ENCODE measurements around the gene OXTR. TPM values are rescaled to one million over a fixed set of nuclear protein-coding genes. Genes with fewer than 3 reads are reported as not detected.

The OXTR gene
- total RNA-seq, 2 donors from 2014 or later = 0.62 to 1.5 TPM

DNA sequence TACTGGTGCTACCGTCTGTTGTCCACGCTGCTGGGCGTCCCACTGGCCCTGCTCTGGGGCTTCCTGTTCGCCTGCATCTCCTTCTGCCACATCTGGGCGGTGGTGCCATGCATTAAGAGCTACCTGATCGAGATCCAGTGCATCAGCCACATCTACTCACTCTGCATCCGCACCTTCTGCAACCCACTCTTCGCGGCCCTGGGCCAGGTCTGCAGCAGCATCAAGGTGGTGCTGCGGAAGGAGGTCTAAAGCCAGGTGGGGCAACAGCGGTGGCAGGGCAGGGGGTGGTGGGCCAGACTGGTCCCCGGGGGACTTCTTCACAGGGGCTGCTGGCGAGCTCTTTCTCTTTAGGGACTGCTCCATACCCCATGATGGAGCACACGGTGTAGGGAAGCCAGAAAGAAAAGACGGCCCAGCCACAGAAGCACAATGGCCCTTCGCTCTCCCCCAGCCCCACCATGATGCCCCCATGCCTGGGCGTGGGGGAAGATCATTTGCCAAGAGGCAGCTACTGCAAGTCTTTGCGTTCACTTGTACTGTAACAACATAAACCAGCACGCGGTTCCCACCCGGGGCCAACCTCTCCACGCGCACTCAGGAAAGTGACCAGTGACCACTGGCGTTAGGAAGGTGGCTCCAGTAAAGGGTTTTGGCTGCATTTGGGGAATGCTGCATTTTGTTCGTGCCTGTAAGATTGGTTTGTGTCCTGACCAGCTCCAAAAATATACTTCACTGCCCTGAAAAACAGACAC lies 23.6 kb downstream of the OXTR start:
- ATAC-seq (replicated peaks in 1 of 2) (no peak), DNase-seq (no peak)
- no peaks in the 10 kb centered on the region for H3K9me3 Mint-ChIP-seq
- H3K4me1 Mint-ChIP-seq (ENCODE audit: low read depth) = no peaks in the 10 kb centered on the region
- no peak overlapping the region for H3K4me3 Mint-ChIP-seq
- H3K27ac Mint-ChIP-seq = no peak overlapping the region
- peaks cover 24% of the 10 kb centered on the region for H3K27me3 Mint-ChIP-seq (ENCODE audit: low read depth)
- no peaks in the 10 kb centered on the region for H3K36me3 Mint-ChIP-seq (ENCODE audit: insufficient read depth in 2 of 2)

DNA sequence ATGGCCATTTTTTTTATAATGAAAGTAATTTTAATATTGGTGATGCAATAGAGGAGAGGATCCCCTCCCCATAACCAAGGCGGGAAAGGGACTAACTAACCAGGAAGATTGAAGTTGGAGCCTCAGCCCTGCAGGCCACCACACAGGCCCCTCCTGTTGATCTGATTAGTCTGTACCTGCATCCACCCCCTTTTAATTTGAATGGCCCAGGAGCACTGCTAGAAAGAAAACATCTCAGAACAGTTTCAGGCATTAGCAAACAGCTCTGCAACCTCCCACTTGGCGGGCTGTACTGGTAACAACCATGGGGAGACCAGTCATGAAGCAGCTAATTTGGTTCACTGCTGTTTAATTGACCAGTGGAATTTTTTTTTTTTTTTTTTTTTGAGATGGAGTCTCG lies 25.5 kb downstream of the OXTR start:
- ATAC-seq (replicated peaks in 1 of 2) (no peak), DNase-seq (no peak)
- Mint-ChIP-seq H3K4me3 (no peak overlapping the region), H3K27ac (no peak overlapping the region), H3K36me3 (ENCODE audit: insufficient read depth in 2 of 2) (no peaks in the 10 kb centered on the region), H3K9me3 (no peaks in the 10 kb centered on the region), H3K27me3 (ENCODE audit: low read depth) (peaks cover 24% of the 10 kb centered on the region), H3K4me1 (ENCODE audit: low read depth) (peaks cover 7% of the 10 kb centered on the region)

DNA sequence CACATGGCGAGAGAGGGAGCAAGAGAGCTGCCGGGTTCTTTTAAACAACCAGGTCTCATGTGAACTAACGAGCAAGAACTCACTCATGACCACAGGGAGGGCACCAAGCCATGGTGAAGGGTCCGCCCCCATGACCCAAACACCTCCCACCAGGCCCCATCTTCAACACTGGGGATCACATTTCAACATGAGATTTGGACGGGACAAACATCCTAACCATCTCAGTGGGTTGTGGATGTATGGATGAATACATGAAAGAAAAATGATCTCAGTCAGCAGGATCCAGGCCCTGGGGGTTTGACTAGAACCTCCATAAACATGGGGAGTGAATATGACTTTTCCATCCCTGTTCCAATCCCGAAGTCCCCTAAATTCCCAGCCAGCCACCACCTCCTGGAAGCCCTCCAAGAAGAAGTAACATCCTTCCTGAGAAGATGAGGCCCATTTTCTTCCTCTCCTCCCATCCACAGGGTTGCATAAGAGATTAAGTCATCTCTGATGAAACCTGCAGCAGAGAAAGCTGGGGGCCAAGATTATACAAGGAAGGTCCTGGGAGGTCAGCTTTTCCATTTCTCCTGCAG lies 26.3 kb downstream of the OXTR start:
- Mint-ChIP-seq H3K27me3 (ENCODE audit: low read depth) (peaks cover 28% of the 10 kb centered on the region), H3K4me3 (no peak overlapping the region), H3K27ac (no peak overlapping the region), H3K36me3 (ENCODE audit: insufficient read depth in 2 of 2) (no peaks in the 10 kb centered on the region), H3K9me3 (no peaks in the 10 kb centered on the region), H3K4me1 (ENCODE audit: low read depth) (peaks cover 7% of the 10 kb centered on the region)
- DNase-seq = no peak
- ATAC-seq (replicated peaks in 1 of 2) = no peak

GRCh38 chr3:8741581-8742261 lies 27.7 kb downstream of the OXTR start:
- H3K27me3 Mint-ChIP-seq (ENCODE audit: low read depth) = peaks cover 23% of the 10 kb centered on the region
- H3K4me3 Mint-ChIP-seq = no peak overlapping the region
- H3K36me3 Mint-ChIP-seq (ENCODE audit: insufficient read depth in 2 of 2) = no peaks in the 10 kb centered on the region
- H3K27ac Mint-ChIP-seq = no peak overlapping the region
- no peak for ATAC-seq (replicated peaks in 1 of 2)
- H3K9me3 Mint-ChIP-seq = no peaks in the 10 kb centered on the region
- peaks cover 7% of the 10 kb centered on the region for H3K4me1 Mint-ChIP-seq (ENCODE audit: low read depth)
- DNase-seq = no peak

DNA sequence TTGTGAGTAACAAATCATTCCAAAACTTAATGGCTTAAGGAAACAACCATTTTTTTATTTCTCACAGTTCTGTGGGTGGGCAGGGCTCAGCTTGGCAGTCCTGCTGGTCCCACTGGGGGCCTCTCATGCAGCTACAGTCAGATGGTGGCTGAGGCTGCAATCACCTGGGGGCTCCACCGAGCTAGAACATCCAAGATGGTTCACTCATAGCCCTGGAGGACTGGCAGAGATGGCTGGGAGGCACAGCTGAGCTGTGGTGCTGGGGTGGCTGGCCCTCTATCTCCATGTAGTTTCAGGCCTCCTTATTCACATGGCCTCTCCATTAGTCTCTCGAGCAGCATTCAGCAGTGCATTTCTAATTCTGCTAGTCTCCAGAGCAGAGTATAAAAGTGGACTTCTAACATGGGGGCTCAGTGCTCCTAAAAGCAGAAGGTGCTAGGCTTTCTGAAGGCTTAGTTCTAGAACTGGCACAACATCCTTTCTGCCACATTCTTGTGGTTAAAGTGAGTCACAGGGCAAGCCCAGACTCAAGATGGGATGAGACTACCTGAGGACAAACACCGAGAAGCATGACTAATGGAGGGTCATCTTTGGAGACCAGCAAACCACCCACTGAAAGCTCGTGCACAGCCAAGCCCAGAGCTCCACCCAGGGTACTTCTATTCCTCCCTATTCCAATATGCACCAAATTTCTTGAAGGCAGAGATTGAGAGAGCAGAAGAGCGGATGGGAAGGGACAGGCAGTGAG lies 29.5 kb downstream of the OXTR start:
- peaks cover 23% of the 10 kb centered on the region for H3K27me3 Mint-ChIP-seq (ENCODE audit: low read depth)
- no peaks in the 10 kb centered on the region for H3K36me3 Mint-ChIP-seq (ENCODE audit: insufficient read depth in 2 of 2)
- H3K4me3 Mint-ChIP-seq = no peak overlapping the region
- peaks cover 7% of the 10 kb centered on the region for H3K4me1 Mint-ChIP-seq (ENCODE audit: low read depth)
- ATAC-seq (replicated peaks in 1 of 2) (peak; percentile 84 to 86), DNase-seq (peak; percentile 12 to 19)
- no peak overlapping the region for H3K27ac Mint-ChIP-seq
- H3K9me3 Mint-ChIP-seq = no peaks in the 10 kb centered on the region

GRCh38 chr3:8738639-8739038 lies 30.8 kb downstream of the OXTR start:
- Mint-ChIP-seq H3K27me3 (ENCODE audit: low read depth) (peaks cover 23% of the 10 kb centered on the region), H3K4me1 (ENCODE audit: low read depth) (peaks cover 7% of the 10 kb centered on the region), H3K27ac (no peak overlapping the region), H3K9me3 (no peaks in the 10 kb centered on the region), H3K4me3 (no peak overlapping the region), H3K36me3 (ENCODE audit: insufficient read depth in 2 of 2) (no peaks in the 10 kb centered on the region)
- ATAC-seq (replicated peaks in 1 of 2) = no peak
- no peak for DNase-seq

DNA sequence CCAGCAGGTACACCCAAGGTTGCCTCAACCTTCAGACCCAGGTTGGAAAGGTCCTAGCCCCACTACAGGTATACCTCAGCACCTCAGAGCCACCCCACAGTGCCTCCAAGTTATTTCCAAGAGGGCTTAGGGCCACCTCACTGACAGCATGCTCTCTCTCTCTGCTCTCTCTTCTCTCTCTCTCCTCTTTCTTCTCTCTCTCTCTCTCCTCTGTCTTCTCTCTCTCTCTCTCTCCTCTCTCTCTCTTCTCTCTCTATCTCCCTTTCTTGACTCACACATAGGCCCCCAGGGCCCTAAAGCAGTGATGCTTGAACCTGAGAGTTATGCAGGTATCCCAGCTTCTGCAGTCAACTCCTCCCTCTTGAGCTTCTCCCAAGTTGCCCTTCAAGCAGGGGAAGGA lies 31.6 kb downstream of the OXTR start:
- Mint-ChIP-seq H3K9me3 (no peaks in the 10 kb centered on the region), H3K36me3 (ENCODE audit: insufficient read depth in 2 of 2) (no peaks in the 10 kb centered on the region), H3K27ac (no peak overlapping the region), H3K4me3 (no peak overlapping the region), H3K4me1 (ENCODE audit: low read depth) (peaks cover 7% of the 10 kb centered on the region), H3K27me3 (ENCODE audit: low read depth) (peaks cover 21% of the 10 kb centered on the region)
- no peak for ATAC-seq (replicated peaks in 1 of 2)
- no peak for DNase-seq

GRCh38 chr3:8737301-8737700 lies 32.1 kb downstream of the OXTR start:
- no peaks in the 10 kb centered on the region for H3K9me3 Mint-ChIP-seq
- H3K27me3 Mint-ChIP-seq (ENCODE audit: low read depth) = peaks cover 16% of the 10 kb centered on the region
- DNase-seq (no peak), ATAC-seq (replicated peaks in 1 of 2) (no peak)
- no peaks in the 10 kb centered on the region for H3K36me3 Mint-ChIP-seq (ENCODE audit: insufficient read depth in 2 of 2)
- no peak overlapping the region for H3K27ac Mint-ChIP-seq
- H3K4me3 Mint-ChIP-seq = no peak overlapping the region
- peaks cover 7% of the 10 kb centered on the region for H3K4me1 Mint-ChIP-seq (ENCODE audit: low read depth)

DNA sequence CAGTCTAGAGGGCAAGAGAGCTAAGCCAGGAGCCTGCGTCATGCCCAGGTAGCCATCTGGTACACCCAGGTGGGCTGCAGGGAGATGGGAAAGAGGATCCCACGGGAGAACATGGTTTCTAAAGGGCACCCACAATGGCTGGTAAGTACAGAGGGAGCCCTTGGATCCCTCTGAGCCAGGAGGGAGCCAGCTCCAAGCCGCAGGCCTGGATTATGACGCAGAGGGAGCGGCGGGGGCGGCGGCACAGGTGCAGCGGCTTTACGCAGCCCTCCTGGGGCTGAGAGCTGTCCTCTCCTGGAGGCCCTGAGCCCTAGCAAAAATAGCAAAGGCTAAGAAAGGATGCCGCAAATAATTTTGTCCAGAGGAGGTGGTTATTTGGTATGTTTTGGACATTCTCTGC lies 33.0 kb downstream of the OXTR start:
- Mint-ChIP-seq H3K36me3 (ENCODE audit: insufficient read depth in 2 of 2) (no peaks in the 10 kb centered on the region), H3K4me1 (ENCODE audit: low read depth) (peaks cover 7% of the 10 kb centered on the region), H3K27me3 (ENCODE audit: low read depth) (peaks cover 7% of the 10 kb centered on the region), H3K4me3 (no peak overlapping the region), H3K9me3 (no peaks in the 10 kb centered on the region), H3K27ac (no peak overlapping the region)
- ATAC-seq (replicated peaks in 1 of 2) (no peak), DNase-seq (no peak)

DNA sequence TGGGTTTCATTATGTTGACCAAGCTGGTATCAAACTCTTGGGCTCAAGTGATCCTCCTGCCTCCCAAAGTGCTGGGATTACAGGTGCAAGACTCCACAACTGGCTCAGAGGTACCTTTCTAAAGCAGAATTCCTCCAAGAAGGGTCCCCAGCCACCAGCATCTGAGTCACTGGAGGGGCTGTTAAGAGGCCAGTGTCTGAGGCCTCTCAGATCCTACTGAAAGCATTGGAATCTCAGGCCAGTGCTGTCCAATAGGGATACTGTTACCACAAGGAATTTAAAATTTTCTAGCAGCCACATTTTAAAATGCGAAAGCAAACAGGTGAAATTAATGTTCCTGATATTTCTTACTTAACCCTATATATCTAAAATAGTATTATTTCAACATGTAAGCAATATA lies 34.5 kb downstream of the OXTR start:
- DNase-seq (no peak), ATAC-seq (replicated peaks in 1 of 2) (no peak)
- peaks cover 7% of the 10 kb centered on the region for H3K27me3 Mint-ChIP-seq (ENCODE audit: low read depth)
- no peak overlapping the region for H3K4me3 Mint-ChIP-seq
- H3K9me3 Mint-ChIP-seq = no peaks in the 10 kb centered on the region
- peaks cover 2% of the 10 kb centered on the region for H3K4me1 Mint-ChIP-seq (ENCODE audit: low read depth)
- no peak overlapping the region for H3K27ac Mint-ChIP-seq
- no peaks in the 10 kb centered on the region for H3K36me3 Mint-ChIP-seq (ENCODE audit: insufficient read depth in 2 of 2)

- no peak overlapping the region for H3K4me3 Mint-ChIP-seq
- ATAC-seq (replicated peaks in 1 of 2) (no peak), DNase-seq (no peak)
- H3K9me3 Mint-ChIP-seq = no peaks in the 10 kb centered on the region
- peaks cover 7% of the 10 kb centered on the region for H3K27me3 Mint-ChIP-seq (ENCODE audit: low read depth)
- no peak overlapping the region for H3K27ac Mint-ChIP-seq
- H3K4me1 Mint-ChIP-seq (ENCODE audit: low read depth) = no peaks in the 10 kb centered on the region
- H3K36me3 Mint-ChIP-seq (ENCODE audit: insufficient read depth in 2 of 2) = no peaks in the 10 kb centered on the region
Observed at GRCh38 chr3:8734137-8734878, 35.1 kb downstream of the OXTR start.

DNA sequence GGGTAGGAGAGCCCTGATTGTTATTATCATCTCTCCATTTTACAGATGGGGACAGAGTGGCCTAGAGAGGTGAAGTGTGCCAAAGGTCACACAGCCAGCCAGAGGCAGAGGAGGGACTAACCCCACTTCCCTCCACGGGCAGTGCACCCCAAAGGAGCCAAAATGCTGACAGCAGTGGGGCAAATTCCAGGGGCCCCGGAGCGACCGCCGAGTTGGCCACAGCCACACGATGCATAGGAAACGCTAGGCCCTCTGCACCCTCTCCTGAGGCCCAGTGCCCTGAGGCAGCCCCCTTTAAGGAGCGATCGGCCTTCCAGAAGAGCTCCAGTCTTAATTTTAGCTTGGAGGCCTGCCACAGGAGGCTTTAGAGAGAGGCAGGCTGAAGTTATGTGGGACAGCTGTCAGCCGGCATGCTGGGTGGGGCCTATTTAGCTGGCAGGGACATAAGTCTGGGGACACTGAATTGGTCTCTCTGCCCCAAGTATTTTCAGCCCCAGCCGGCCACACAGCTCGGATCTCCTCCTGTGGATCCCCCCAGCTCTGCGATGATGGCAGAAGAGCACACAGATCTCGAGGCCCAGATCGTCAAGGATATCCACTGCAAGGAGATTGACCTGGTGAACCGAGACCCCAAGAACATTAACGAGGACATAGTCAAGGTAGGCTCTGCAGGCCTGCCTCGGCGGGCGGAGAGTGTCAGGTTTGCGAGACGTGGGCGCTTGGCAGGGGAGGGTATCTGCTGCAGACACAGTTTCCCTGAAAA lies 35.9 kb downstream of the OXTR start, which contains the start of gene CAV3:
Gene CAV3, plus strand, starts transcription at position 471 of the 763 bp plus-strand sequence. Its CDS starts 75 bp downstream, at position 546.
- Mint-ChIP-seq H3K4me3 (no peak within 1 kb of the TSS), H3K27ac (no peak within 1 kb of the TSS)
- ATAC-seq (replicated peaks in 1 of 2) = no peak

More for the DNA sequence above, 35.9 kb downstream of the OXTR start, which contains the start of gene CAV3:
- no peaks in the 10 kb centered on the region for H3K9me3 Mint-ChIP-seq
- DNase-seq = no peak
- H3K4me1 Mint-ChIP-seq (ENCODE audit: low read depth) = no peaks in the 10 kb centered on the region
- no peaks in the 10 kb centered on the region for H3K36me3 Mint-ChIP-seq (ENCODE audit: insufficient read depth in 2 of 2)
- H3K27me3 Mint-ChIP-seq (ENCODE audit: low read depth) = peaks cover 7% of the 10 kb centered on the region
